OCI-LY1 (cell line): ENCODE results near the gene FAM200A.
"Not testable (repeated sequence)": the region's sequence is repeated elsewhere in the genome, so short reads cannot be mapped to it uniquely, and the experiment has no call there.

Experiments
- H2AFZ ChIP-seq: fragments of 200-600 bp; sonication (generic), shearing (Covaris generic); 2 replicates; pipeline ENCODE4 v1.6.0; 2014; ENCODE audit warnings: antibody characterized with exemption, mild to moderate bottlenecking, low read length
- H3F3A ChIP-seq: fragments of 200-600 bp; sonication (generic), shearing (Covaris generic); 2 replicates; pipeline ENCODE4 v1.6.0; 2014; ENCODE audit warnings: mild to moderate bottlenecking, antibody characterized with exemption, low read length, moderate library complexity; ENCODE audit not compliant: insufficient read depth
- H3K27ac ChIP-seq: fragments of 200-600 bp; sonication (generic); 2 replicates; pipeline ENCODE4 v1.5.1; 2014; ENCODE audit warnings: low read length, mixed run types, mild to moderate bottlenecking, low read depth; ENCODE audit not compliant: poor library complexity, severe bottlenecking
- H3K27me3 ChIP-seq: fragments of 200-600 bp; sonication (generic); 2 replicates; pipeline ENCODE4 v1.6.0; 2014; ENCODE audit warnings: antibody characterized with exemption, mild to moderate bottlenecking, low read length, moderate library complexity; ENCODE audit not compliant: insufficient read depth
- H3K36me3 ChIP-seq: fragments of 200-600 bp; sonication (generic); 2 replicates; pipeline ENCODE4 v1.6.1; 2014; ENCODE audit warnings: mild to moderate bottlenecking, antibody characterized with exemption, low read length, moderate library complexity, mixed read lengths; ENCODE audit not compliant: insufficient read depth
- H3K4me1 ChIP-seq: fragments of 200-600 bp; sonication (generic); 2 replicates; pipeline ENCODE4 v1.5.1; 2014; ENCODE audit warnings: mild to moderate bottlenecking, low read length, moderate library complexity; ENCODE audit not compliant: insufficient read depth, severe bottlenecking
- H3K4me2 ChIP-seq: fragments of 200-600 bp; sonication (generic), shearing (Covaris generic); 2 replicates; pipeline ENCODE4 v1.6.1; 2014; ENCODE audit warnings: low read length
- H3K4me3 ChIP-seq: fragments of 200-600 bp; sonication (generic); 2 replicates; pipeline ENCODE4 v1.5.1; 2014; ENCODE audit warnings: low read length, low read depth, mild to moderate bottlenecking, mixed read lengths; ENCODE audit not compliant: poor library complexity, severe bottlenecking
- H3K79me2 ChIP-seq: fragments of 200-600 bp; shearing (Covaris generic); 2 replicates; pipeline ENCODE4 v1.6.1; 2016; ENCODE audit warnings: mixed run types, low read length, mixed read lengths; ENCODE audit not compliant: insufficient read depth
- H3K9ac ChIP-seq: fragments of 200-600 bp; sonication (generic), shearing (Covaris generic); 2 replicates; pipeline ENCODE4 v1.6.1; 2014; ENCODE audit warnings: mild to moderate bottlenecking, low read length, mixed read lengths
- H3K9me2 ChIP-seq: fragments of 200-600 bp; sonication (generic), shearing (Covaris generic); 2 replicates; pipeline ENCODE4 v1.6.1; 2014; ENCODE audit warnings: low read depth, mild to moderate bottlenecking, low read length, mixed read lengths
- H3K9me3 ChIP-seq: fragments of 200-600 bp; shearing (Covaris generic); 2 replicates; pipeline ENCODE4 v1.6.1; 2014; ENCODE audit warnings: low read length, mixed read lengths
- H4K20me1 ChIP-seq: fragments of 200-600 bp; sonication (generic), shearing (Covaris generic); 2 replicates; pipeline ENCODE4 v1.6.0; 2016; ENCODE audit warnings: mild to moderate bottlenecking, low read length; ENCODE audit not compliant: insufficient read depth
- EZH2 ChIP-seq: fragments of 200-600 bp; sonication (generic), shearing (Covaris generic); IDR thresholded peaks from 2 replicates; pipeline ENCODE4 v1.8.0; 2017; ENCODE audit warnings: borderline replicate concordance, mixed run types, mild to moderate bottlenecking, antibody characterized with exemption, low read length, moderate library complexity, mixed read lengths
- TF ChIP-seq, protein P1 (sequence below): fragments of 200-600 bp; sonication (generic), shearing (Covaris generic); IDR thresholded peaks from 2 replicates; pipeline ENCODE4 v1.5.1; 2017; ENCODE audit warnings: mild to moderate bottlenecking, antibody characterized with exemption, low read length, moderate library complexity, mixed read lengths

Gene FAM200A

DNA sequence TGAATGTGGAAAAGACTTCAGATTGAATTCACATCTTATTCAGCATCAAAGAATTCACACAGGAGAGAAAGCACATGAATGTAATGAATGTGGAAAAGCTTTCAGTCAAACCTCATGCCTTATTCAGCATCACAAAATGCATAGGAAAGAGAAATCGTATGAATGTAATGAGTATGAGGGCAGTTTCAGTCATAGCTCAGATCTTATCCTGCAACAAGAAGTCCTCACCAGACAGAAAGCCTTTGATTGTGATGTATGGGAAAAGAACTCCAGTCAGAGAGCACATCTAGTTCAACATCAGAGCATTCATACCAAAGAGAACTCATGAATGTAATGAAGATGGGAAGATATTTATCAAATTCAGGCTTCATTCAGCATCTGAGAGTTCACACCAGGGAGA lies 21.3 kb upstream of the FAM200A start:
- H3F3A ChIP-seq = no peaks in the 10 kb centered on the region
- TF ChIP-seq, protein P1, sequence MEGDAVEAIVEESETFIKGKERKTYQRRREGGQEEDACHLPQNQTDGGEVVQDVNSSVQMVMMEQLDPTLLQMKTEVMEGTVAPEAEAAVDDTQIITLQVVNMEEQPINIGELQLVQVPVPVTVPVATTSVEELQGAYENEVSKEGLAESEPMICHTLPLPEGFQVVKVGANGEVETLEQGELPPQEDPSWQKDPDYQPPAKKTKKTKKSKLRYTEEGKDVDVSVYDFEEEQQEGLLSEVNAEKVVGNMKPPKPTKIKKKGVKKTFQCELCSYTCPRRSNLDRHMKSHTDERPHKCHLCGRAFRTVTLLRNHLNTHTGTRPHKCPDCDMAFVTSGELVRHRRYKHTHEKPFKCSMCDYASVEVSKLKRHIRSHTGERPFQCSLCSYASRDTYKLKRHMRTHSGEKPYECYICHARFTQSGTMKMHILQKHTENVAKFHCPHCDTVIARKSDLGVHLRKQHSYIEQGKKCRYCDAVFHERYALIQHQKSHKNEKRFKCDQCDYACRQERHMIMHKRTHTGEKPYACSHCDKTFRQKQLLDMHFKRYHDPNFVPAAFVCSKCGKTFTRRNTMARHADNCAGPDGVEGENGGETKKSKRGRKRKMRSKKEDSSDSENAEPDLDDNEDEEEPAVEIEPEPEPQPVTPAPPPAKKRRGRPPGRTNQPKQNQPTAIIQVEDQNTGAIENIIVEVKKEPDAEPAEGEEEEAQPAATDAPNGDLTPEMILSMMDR = no peak
- no peak for TF ChIP-seq EZH2

DNA sequence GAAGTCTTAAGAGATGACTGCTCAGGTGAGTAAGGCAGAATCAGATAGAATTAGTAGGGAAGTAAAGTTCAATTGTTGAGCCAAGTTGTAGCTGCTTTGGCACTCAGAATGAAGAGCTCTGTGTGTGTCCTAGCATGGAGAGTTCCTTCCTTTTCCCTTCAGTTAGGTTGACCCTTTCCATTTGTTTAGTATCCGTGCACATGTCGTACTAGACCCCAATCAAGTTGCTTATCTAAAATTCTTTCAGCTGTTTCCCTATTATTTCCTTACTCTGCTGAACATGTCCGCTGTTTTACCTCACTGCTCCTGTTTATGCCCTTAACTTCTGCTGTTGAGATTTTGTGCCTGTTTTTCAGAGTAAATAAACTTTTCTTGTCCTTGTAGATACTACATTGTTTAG lies 19.9 kb upstream of the FAM200A start:
- H3K9me2 ChIP-seq = no peaks in the 10 kb centered on the region
- no peaks in the 10 kb centered on the region for H4K20me1 ChIP-seq
- TF ChIP-seq, protein P1 = no peak
- TF ChIP-seq EZH2 = no peak
- no peaks in the 10 kb centered on the region for H3K9me3 ChIP-seq
- H3K36me3 ChIP-seq = peaks cover 72% of the 10 kb centered on the region
- H3K27ac ChIP-seq = no peak overlapping the region
- H3K4me2 ChIP-seq = no peak overlapping the region
- H3K9ac ChIP-seq = no peak overlapping the region
- H3K27me3 ChIP-seq = no peaks in the 10 kb centered on the region
- H3F3A ChIP-seq = no peaks in the 10 kb centered on the region
- H2AFZ ChIP-seq = no peak overlapping the region
- no peaks in the 10 kb centered on the region for H3K79me2 ChIP-seq
- H3K4me1 ChIP-seq = no peaks in the 10 kb centered on the region
- H3K4me3 ChIP-seq = no peak overlapping the region

More for the DNA sequence above, 21.3 kb upstream of the FAM200A start:
- no peak overlapping the region for H3K9ac ChIP-seq
- H3K79me2 ChIP-seq = no peaks in the 10 kb centered on the region
- no peak overlapping the region for H3K27ac ChIP-seq
- peaks cover 11% of the 10 kb centered on the region for H3K4me1 ChIP-seq
- no peak overlapping the region for H2AFZ ChIP-seq
- no peak overlapping the region for H3K4me3 ChIP-seq
- H4K20me1 ChIP-seq = no peaks in the 10 kb centered on the region
- H3K9me3 ChIP-seq = no peaks in the 10 kb centered on the region
- peaks cover 65% of the 10 kb centered on the region for H3K36me3 ChIP-seq
- no peaks in the 10 kb centered on the region for H3K9me2 ChIP-seq
- H3K27me3 ChIP-seq = no peaks in the 10 kb centered on the region
- H3K4me2 ChIP-seq = no peak overlapping the region

DNA sequence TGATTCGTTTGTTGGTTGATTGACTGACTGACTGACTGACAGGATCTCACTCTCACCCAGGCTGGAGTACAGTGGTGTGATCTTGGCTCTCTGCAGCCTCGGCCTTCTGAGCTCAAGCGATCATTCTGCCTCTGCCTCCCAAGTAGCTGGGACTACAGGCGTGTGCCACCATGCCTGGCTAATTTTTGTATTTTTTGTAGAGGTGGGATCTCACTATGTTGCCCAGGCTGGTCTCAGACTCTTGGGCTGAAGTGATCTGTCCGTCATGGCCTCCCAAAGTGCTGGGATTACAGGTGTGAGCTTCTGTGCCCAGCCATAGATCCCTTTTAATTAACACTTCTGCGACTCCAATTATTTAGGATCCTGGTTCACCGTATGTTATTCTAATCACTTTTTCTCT lies 16.9 kb upstream of the FAM200A start:
- H4K20me1 ChIP-seq, H3K79me2 ChIP-seq, H3K4me1 ChIP-seq, H3K27me3 ChIP-seq, H3K9ac ChIP-seq, H3F3A ChIP-seq, H3K9me3 ChIP-seq, H2AFZ ChIP-seq, H3K27ac ChIP-seq, H3K9me2 ChIP-seq, H3K4me3 ChIP-seq, H3K4me2 ChIP-seq: not testable (repeated sequence)
- H3K36me3 ChIP-seq = peaks cover 90% of the 10 kb centered on the region

DNA sequence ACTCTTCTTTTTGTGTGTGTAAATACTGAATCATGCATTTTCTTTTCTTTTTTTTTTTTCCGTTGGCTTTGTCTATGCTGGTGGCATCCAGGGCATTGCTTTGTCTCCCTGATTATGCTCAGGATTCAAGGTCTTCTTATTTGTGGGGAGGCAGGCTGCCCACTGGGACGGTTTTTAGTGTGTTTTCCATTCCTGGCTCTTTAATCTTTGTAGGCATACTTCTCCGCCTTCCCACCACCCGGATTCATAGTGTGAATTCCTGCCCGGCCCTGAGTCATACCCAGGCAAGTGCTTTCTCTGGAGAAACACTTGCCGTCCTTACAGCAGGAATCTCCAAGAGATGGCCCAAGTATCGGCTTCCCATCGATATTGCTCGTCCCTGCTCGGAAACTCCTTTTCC lies 11.7 kb upstream of the FAM200A start:
- H3K4me2 ChIP-seq = no peak overlapping the region
- no peaks in the 10 kb centered on the region for H3K9me3 ChIP-seq
- H3K79me2 ChIP-seq = peaks cover 20% of the 10 kb centered on the region
- TF ChIP-seq, protein P1 = no peak
- no peak for TF ChIP-seq EZH2
- no peak overlapping the region for H3K9ac ChIP-seq
- no peaks in the 10 kb centered on the region for H4K20me1 ChIP-seq
- H3F3A ChIP-seq = no peaks in the 10 kb centered on the region
- H3K4me3 ChIP-seq = no peak overlapping the region
- H3K27ac ChIP-seq = no peak overlapping the region
- H3K4me1 ChIP-seq = peaks cover 13% of the 10 kb centered on the region
- no peaks in the 10 kb centered on the region for H3K27me3 ChIP-seq
- no peaks in the 10 kb centered on the region for H3K9me2 ChIP-seq
- peaks cover 77% of the 10 kb centered on the region for H3K36me3 ChIP-seq
- no peak overlapping the region for H2AFZ ChIP-seq
